ENCODE results near the gene ADAM23.

Gene ADAM23

GRCh38 chr2:206445948-206446347 is 2.6 kb downstream of the ADAM23 start:
- peaks cover 34% of the 10 kb centered on the region for H3K4me1 ChIP-seq (ENCODE audit: control insufficient read depth, insufficient read depth, low read length)
- peaks cover 28% of the 10 kb centered on the region for H3K27me3 ChIP-seq (ENCODE audit: control insufficient read depth, insufficient read depth, low read length)
- no peak overlapping the region for H3K27ac ChIP-seq (ENCODE audit: low read depth, low read length)
- H3K9ac ChIP-seq (ENCODE audit: low read depth, low read length): no peak overlapping the region
- no peaks in the 10 kb centered on the region for H3K36me3 ChIP-seq (ENCODE audit: control insufficient read depth, insufficient read depth, low read length)
- H3K4me3 ChIP-seq (ENCODE audit: low read depth, low read length): no peak overlapping the region
- no peaks in the 10 kb centered on the region for H3K9me3 ChIP-seq (ENCODE audit: control insufficient read depth, insufficient read depth, low read length)

- H3K9me3 ChIP-seq (ENCODE audit: control insufficient read depth, insufficient read depth, low read length): no peaks in the 10 kb centered on the region
- H3K4me3 ChIP-seq (ENCODE audit: low read depth, low read length): no peak overlapping the region
- no peak overlapping the region for H3K27ac ChIP-seq (ENCODE audit: low read depth, low read length)
- no peaks in the 10 kb centered on the region for H3K27me3 ChIP-seq (ENCODE audit: control insufficient read depth, insufficient read depth, low read length)
- no peak overlapping the region for H3K9ac ChIP-seq (ENCODE audit: low read depth, low read length)
- H3K36me3 ChIP-seq (ENCODE audit: control insufficient read depth, insufficient read depth, low read length): no peaks in the 10 kb centered on the region
- peaks cover 13% of the 10 kb centered on the region for H3K4me1 ChIP-seq (ENCODE audit: control insufficient read depth, insufficient read depth, low read length)
Observed at GRCh38 chr2:206452242-206452641, 8.9 kb downstream of the ADAM23 start.

GRCh38 chr2:206452750-206453149 is 9.4 kb downstream of the ADAM23 start:
- H3K36me3 ChIP-seq (ENCODE audit: control insufficient read depth, insufficient read depth, low read length): no peaks in the 10 kb centered on the region
- peaks cover 8% of the 10 kb centered on the region for H3K4me1 ChIP-seq (ENCODE audit: control insufficient read depth, insufficient read depth, low read length)
- H3K9ac ChIP-seq (ENCODE audit: low read depth, low read length): no peak overlapping the region
- no peaks in the 10 kb centered on the region for H3K9me3 ChIP-seq (ENCODE audit: control insufficient read depth, insufficient read depth, low read length)
- H3K27ac ChIP-seq (ENCODE audit: low read depth, low read length): no peak overlapping the region
- no peaks in the 10 kb centered on the region for H3K27me3 ChIP-seq (ENCODE audit: control insufficient read depth, insufficient read depth, low read length)
- H3K4me3 ChIP-seq (ENCODE audit: low read depth, low read length): no peak overlapping the region

- Histone ChIP-seq H3K4me3 (ENCODE audit: low read depth, low read length) (no peak overlapping the region), H3K4me1 (ENCODE audit: control insufficient read depth, insufficient read depth, low read length) (peaks cover 1% of the 10 kb centered on the region; the same call in 1 of the 2 replicates), H3K36me3 (ENCODE audit: control insufficient read depth, insufficient read depth, low read length) (no peaks in the 10 kb centered on the region), H3K9ac (ENCODE audit: low read depth, low read length) (no peak overlapping the region), H3K27ac (ENCODE audit: low read depth, low read length) (no peak overlapping the region), H3K27me3 (ENCODE audit: control insufficient read depth, insufficient read depth, low read length) (no peaks in the 10 kb centered on the region), H3K9me3 (ENCODE audit: control insufficient read depth, insufficient read depth, low read length) (no peaks in the 10 kb centered on the region)
Observed at GRCh38 chr2:206456078-206456754, 12.9 kb downstream of the ADAM23 start.

DNA sequence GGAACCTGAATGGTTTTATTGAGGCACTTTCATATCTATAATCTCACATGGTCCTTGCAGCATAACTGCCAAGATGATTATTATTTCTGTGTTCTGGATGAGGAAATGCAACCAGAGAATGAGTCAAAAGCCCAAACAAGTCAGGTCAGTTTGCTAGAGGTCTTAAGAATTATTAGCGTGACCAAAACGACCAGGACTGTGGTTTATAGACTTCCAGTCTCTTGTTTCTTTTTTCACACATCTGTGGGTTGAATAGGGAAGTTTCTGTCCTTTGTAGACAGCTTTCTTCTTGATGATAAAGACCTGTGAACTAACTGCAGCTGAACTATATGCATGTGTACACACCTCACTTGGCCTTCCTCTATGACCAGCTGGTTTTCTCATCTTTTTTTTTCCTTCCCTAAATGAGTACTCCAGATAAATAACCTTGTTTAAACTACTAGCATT is 13.9 kb downstream of the ADAM23 start:
- Histone ChIP-seq H3K4me1 (ENCODE audit: control insufficient read depth, insufficient read depth, low read length) (peaks cover 11% of the 10 kb centered on the region), H3K36me3 (ENCODE audit: control insufficient read depth, insufficient read depth, low read length) (no peaks in the 10 kb centered on the region), H3K27me3 (ENCODE audit: control insufficient read depth, insufficient read depth, low read length) (no peaks in the 10 kb centered on the region), H3K9ac (ENCODE audit: low read depth, low read length) (no peak overlapping the region), H3K4me3 (ENCODE audit: low read depth, low read length) (no peak overlapping the region), H3K27ac (ENCODE audit: low read depth, low read length) (no peak overlapping the region), H3K9me3 (ENCODE audit: control insufficient read depth, insufficient read depth, low read length) (no peaks in the 10 kb centered on the region)

DNA sequence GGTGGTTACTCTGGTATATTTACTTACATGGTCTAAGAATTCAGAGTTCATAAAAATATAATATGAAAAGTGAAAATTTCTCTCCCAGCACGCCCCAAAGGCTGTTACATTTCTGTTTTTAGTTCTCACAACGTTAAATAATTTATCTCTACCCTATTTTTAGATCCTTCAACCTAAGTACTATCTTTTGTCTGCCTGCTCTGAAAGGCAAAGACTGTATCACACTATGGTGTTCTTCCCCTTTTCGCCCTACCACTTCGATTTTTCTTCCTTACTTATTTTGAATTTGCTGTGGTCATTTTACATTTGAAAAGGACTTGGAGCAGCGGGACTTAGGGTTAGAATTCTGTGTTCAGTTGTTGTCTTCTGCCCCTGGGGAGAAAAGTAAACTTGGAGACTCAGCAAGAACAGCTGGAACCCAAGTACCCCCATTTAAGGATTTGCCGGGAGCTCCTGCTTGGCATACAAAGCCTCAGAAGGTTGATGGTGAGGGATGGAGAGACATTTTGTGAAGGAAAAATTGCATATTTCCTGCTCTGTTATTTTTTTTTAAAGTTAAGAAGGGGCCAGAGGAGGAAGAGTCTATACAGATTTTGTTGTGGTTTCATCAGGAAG is 19.0 kb downstream of the ADAM23 start:
- Histone ChIP-seq H3K27ac (ENCODE audit: low read depth, low read length) (peak overlapping the region; percentile 84), H3K9me3 (ENCODE audit: control insufficient read depth, insufficient read depth, low read length) (no peaks in the 10 kb centered on the region; the same call in 1 of the 2 replicates), H3K36me3 (ENCODE audit: control insufficient read depth, insufficient read depth, low read length) (no peaks in the 10 kb centered on the region), H3K27me3 (ENCODE audit: control insufficient read depth, insufficient read depth, low read length) (no peaks in the 10 kb centered on the region), H3K4me3 (ENCODE audit: low read depth, low read length) (peak overlapping the region; percentile 6; the same call in 1 of the 2 replicates), H3K4me1 (ENCODE audit: control insufficient read depth, insufficient read depth, low read length) (peaks cover 18% of the 10 kb centered on the region), H3K9ac (ENCODE audit: low read depth, low read length) (no peak overlapping the region)

- H3K36me3 ChIP-seq (ENCODE audit: control insufficient read depth, insufficient read depth, low read length): no peaks in the 10 kb centered on the region
- no peak overlapping the region for H3K27ac ChIP-seq (ENCODE audit: low read depth, low read length)
- H3K9ac ChIP-seq (ENCODE audit: low read depth, low read length): no peak overlapping the region
- H3K4me3 ChIP-seq (ENCODE audit: low read depth, low read length): no peak overlapping the region
- H3K9me3 ChIP-seq (ENCODE audit: control insufficient read depth, insufficient read depth, low read length): peaks cover 5% of the 10 kb centered on the region
- peaks cover 18% of the 10 kb centered on the region for H3K4me1 ChIP-seq (ENCODE audit: control insufficient read depth, insufficient read depth, low read length)
- H3K27me3 ChIP-seq (ENCODE audit: control insufficient read depth, insufficient read depth, low read length): no peaks in the 10 kb centered on the region
Observed at GRCh38 chr2:206463685-206464084, 20.4 kb downstream of the ADAM23 start.

- Histone ChIP-seq H3K4me1 (ENCODE audit: control insufficient read depth, insufficient read depth, low read length) (peaks cover 18% of the 10 kb centered on the region), H3K27me3 (ENCODE audit: control insufficient read depth, insufficient read depth, low read length) (no peaks in the 10 kb centered on the region), H3K27ac (ENCODE audit: low read depth, low read length) (no peak overlapping the region), H3K9ac (ENCODE audit: low read depth, low read length) (no peak overlapping the region), H3K9me3 (ENCODE audit: control insufficient read depth, insufficient read depth, low read length) (peaks cover 5% of the 10 kb centered on the region), H3K4me3 (ENCODE audit: low read depth, low read length) (no peak overlapping the region), H3K36me3 (ENCODE audit: control insufficient read depth, insufficient read depth, low read length) (no peaks in the 10 kb centered on the region)
Observed at GRCh38 chr2:206464597-206464996, 21.3 kb downstream of the ADAM23 start.

GRCh38 chr2:206471524-206472062 is 28.3 kb downstream of the ADAM23 start:
- H3K27me3 ChIP-seq (ENCODE audit: control insufficient read depth, insufficient read depth, low read length): no peaks in the 10 kb centered on the region
- no peaks in the 10 kb centered on the region for H3K36me3 ChIP-seq (ENCODE audit: control insufficient read depth, insufficient read depth, low read length)
- H3K4me3 ChIP-seq (ENCODE audit: low read depth, low read length): no peak overlapping the region
- peaks cover 9% of the 10 kb centered on the region for H3K9me3 ChIP-seq (ENCODE audit: control insufficient read depth, insufficient read depth, low read length)
- H3K9ac ChIP-seq (ENCODE audit: low read depth, low read length): no peak overlapping the region
- no peak overlapping the region for H3K27ac ChIP-seq (ENCODE audit: low read depth, low read length)
- H3K4me1 ChIP-seq (ENCODE audit: control insufficient read depth, insufficient read depth, low read length): no peaks in the 10 kb centered on the region

DNA sequence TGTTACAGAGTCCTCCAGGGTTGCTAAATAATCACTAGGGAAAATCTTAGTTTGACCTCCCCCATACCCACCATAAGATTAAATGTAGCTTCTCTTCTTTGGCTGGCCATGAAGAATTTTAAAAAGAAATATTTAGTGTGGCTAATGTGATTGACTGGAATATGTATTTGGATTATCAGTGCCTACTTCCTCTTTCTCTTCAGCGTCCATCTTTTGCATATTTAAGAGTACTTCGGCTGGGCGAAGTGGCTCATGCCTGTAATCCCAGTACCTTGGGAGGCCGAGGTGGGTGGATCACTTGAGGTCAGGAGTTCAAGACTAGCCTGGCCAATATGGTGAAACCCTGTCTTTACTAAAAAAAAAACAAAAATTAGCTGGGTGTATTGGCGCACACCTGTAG is 28.8 kb downstream of the ADAM23 start:
- Histone ChIP-seq H3K27ac (ENCODE audit: low read depth, low read length) (no peak overlapping the region), H3K36me3 (ENCODE audit: control insufficient read depth, insufficient read depth, low read length) (no peaks in the 10 kb centered on the region), H3K9me3 (ENCODE audit: control insufficient read depth, insufficient read depth, low read length) (peaks cover 9% of the 10 kb centered on the region), H3K4me3 (ENCODE audit: low read depth, low read length) (no peak overlapping the region), H3K27me3 (ENCODE audit: control insufficient read depth, insufficient read depth, low read length) (no peaks in the 10 kb centered on the region), H3K9ac (ENCODE audit: low read depth, low read length) (no peak overlapping the region), H3K4me1 (ENCODE audit: control insufficient read depth, insufficient read depth, low read length) (no peaks in the 10 kb centered on the region)

DNA sequence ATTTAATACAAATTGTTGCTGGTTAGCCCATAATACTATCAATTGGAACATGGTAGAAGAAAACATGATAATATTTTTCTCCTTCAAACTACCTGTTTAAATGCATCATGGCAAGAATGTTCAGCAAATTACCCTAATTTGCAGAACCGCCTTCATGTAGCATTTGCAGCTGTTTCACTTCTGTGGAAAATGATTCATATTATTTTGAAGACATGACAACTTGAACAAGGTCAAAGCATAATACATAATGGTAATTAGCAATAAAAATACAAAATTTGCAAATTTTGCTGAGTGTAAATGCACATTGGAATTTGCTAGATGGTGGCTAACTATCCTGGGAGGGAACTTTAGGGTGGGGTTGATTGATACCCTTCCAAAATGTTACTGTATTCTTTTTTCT is 30.8 kb downstream of the ADAM23 start:
- no peaks in the 10 kb centered on the region for H3K27me3 ChIP-seq (ENCODE audit: control insufficient read depth, insufficient read depth, low read length)
- H3K4me3 ChIP-seq (ENCODE audit: low read depth, low read length): no peak overlapping the region
- peaks cover 5% of the 10 kb centered on the region; the same call in 1 of the 2 replicates for H3K9me3 ChIP-seq (ENCODE audit: control insufficient read depth, insufficient read depth, low read length)
- H3K9ac ChIP-seq (ENCODE audit: low read depth, low read length): no peak overlapping the region
- H3K36me3 ChIP-seq (ENCODE audit: control insufficient read depth, insufficient read depth, low read length): no peaks in the 10 kb centered on the region
- H3K27ac ChIP-seq (ENCODE audit: low read depth, low read length): no peak overlapping the region
- no peaks in the 10 kb centered on the region for H3K4me1 ChIP-seq (ENCODE audit: control insufficient read depth, insufficient read depth, low read length)

All from HUES48 (cell line).